ENCODE data around the gene DSG4.

Gene DSG4

DNA sequence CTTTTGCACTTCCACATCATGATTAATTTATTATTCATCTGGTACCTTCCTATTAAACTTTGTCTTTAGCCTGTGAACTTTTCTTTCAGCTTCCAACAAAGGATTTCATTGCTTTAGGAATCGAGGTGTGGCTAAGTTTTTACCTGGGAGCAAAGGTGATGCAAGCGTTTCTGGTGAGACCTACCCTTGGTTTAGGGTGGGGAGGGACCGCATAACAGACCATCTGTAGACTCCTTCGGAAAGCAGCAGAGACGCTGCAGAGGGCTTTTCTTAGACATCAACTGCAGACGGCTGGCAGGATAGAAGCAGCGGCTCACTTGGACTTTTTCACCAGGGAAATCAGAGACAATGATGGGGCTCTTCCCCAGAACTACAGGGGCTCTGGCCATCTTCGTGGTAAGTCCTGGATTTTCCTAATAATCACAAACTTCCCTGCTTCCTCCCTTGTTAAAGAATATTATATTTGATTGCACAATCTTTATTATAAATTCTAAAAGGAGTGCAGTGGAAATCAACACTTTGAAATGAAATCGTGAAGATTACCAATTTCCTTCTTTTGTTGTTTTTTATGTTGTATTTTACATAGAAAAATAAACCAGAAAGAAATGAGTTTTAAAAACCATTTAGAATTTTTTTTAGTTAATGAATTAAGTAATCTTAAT lies 71.1 kb downstream of the DSG4 start, which contains the start of gene DSG3:
TSS of gene DSG3 (plus strand) at position 212 of the 662 bp plus-strand sequence. CDS start at position 349, 137 bp downstream.
- DNase-seq (ENCODE audit: low spot score): no peak

- DNase-seq (ENCODE audit: low spot score): no peak
Observed at GRCh38 chr18:31450409-31450808, 73.8 kb downstream of the DSG4 start.

- DNase-seq (ENCODE audit: low spot score): no peak
Observed at GRCh38 chr18:31451625-31452024, 75.0 kb downstream of the DSG4 start.

- DNase-seq (ENCODE audit: low spot score): no peak
Observed at GRCh38 chr18:31454066-31454708, 77.6 kb downstream of the DSG4 start.

Measured in ecto neural progenitor cell (in vitro differentiated cells).